Right lobe of liver (tissue), 6 donors: ENCODE results near the gene TSKU. TPM values are rescaled to one million over a fixed set of nuclear protein-coding genes. Genes with fewer than 3 reads are reported as not detected.

Source experiments
- ATAC-seq, 4 donors: fragments of 200-7000 bp; cut with Tn5 transposase; one replicate each; pipeline ENCODE4 v1.9.1; 2020; ENCODE audit warnings: mild to moderate bottlenecking in 4 of 4, moderate library complexity in 4 of 4
- DNase-seq, 3 donors: peaks; one replicate each; pipeline ENCODE4 v3.0.0-alpha.2; 2020
- H3K27ac ChIP-seq, 3 donors: fragments of 200-600 bp; one replicate each; pipeline ENCODE4 v1.8.0; 2022
- H3K27me3 ChIP-seq, 2 donors: fragments of 200-600 bp; one replicate each; pipeline ENCODE4 v1.8.0; 2022
- H3K36me3 ChIP-seq, 4 donors: fragments of 200-600 bp; sonication (generic) in 1 of 4; one replicate each; pipeline versions ENCODE4 v1.5.1 to v1.8.0; 2017 to 2022; ENCODE audit warnings: control low read depth in 1 of 4
- H3K4me1 ChIP-seq, 4 donors: fragments of 200-600 bp; sonication (generic) in 1 of 4; one replicate each; pipeline versions ENCODE4 v1.5.1 to v1.8.0; 2017 to 2022; ENCODE audit warnings: control low read depth in 1 of 4
- H3K4me3 ChIP-seq, 3 donors: fragments of 200-600 bp; one replicate each; pipeline ENCODE4 v1.8.0; 2022
- H3K9me3 ChIP-seq, 4 donors: fragments of 200-600 bp; sonication (generic) in 1 of 4; one replicate each; pipeline versions ENCODE4 v1.5.1 to v1.8.0; 2017 to 2022; ENCODE audit warnings: control low read depth in 1 of 4
- CTCF ChIP-seq, 4 donors: fragments of 200-600 bp in 3 of 4; fragments of 450-650 bp in 1 of 4; IDR thresholded peaks; one replicate each; pipeline versions ENCODE4 v1.5.1 to v1.8.0; 2016 to 2022; ENCODE audit warnings: antibody characterized with exemption in 4 of 4, mild to moderate bottlenecking in 2 of 4
- POLR2A ChIP-seq: fragments of 450-650 bp; IDR thresholded peaks from one replicate; pipeline ENCODE4 v1.6.1; 2017; ENCODE audit warnings: antibody characterized with exemption, mild to moderate bottlenecking
- WGBS: methylation state at CpG from one replicate; pipeline ENCODE4 v1.1.6; 2018; ENCODE audit warnings: low coverage, low lambda C conversion rate; ENCODE audit not compliant: insufficient coverage; ENCODE audit errors: missing lambda C conversion rate; 5-methylcytosine and 5-hydroxymethylcytosine counted together
- intact Hi-C, 2 donors: fragments of 100-400 bp; cut with DNase I; formaldehyde crosslinking; loops; one replicate each; pipeline versions ENCODE4 v1.11.2 to v1.14.1; 2022
- total RNA-seq, 6 experiments: library from RNA; depleted of rRNA in 2 of 6; stranded (reverse); fragments of >200 nt in 2 of 6; fragmentation: NEBNext Ultra II Directional in 3 of 6; extraction: Animal tissue kit (Norgen Biotek cat#: 25700) in 3 of 6; gene quantifications; one replicate each; pipeline versions ENCODE4 v1.1.0 to v1.2.4, GENCODE V29; 2016 to 2023
- donor health status: DM: no; HTN: yes; CAD: no.
- donor health status: DM: no; HTN: no; CAD: no.
- donor health status: DM: no; HTN: no; CAD: no.
- donor health status: DM: no; HTN: yes; CAD: no.
- donor health status: DM: no; HTN: yes; CAD: no.

TSKU gene
- total RNA-seq, 6 experiments from 2014 or later: 66.1 to 1,026 (median 278) TPM

- intact Hi-C loops: no loop called here
- H3K27me3 ChIP-seq: no peaks in the 10 kb centered on the region
- 40% methylated on average over 1 of the region's 5 CpGs for WGBS
- H3K36me3 ChIP-seq: peaks cover 0 to 16% (median 0%) of the 10 kb centered on the region in 4 donors
- peak overlapping the region in 1 of 3 donors; percentile 100 for H3K27ac ChIP-seq
- H3K4me1 ChIP-seq: peaks cover 0 to 68% (median 21%) of the 10 kb centered on the region in 4 donors
- no peaks in the 10 kb centered on the region for H3K9me3 ChIP-seq
- ATAC-seq (peak in 1 of 4 donors; percentile 13), DNase-seq (no peak)
- TF ChIP-seq POLR2A: no peak
- no peak for TF ChIP-seq CTCF (IDR thresholded peaks at IDR 0.05)
- H3K4me3 ChIP-seq: no peak overlapping the region
Measured at GRCh38 chr11:76763573-76764346, 19.4 kb upstream of the TSKU start.

DNA sequence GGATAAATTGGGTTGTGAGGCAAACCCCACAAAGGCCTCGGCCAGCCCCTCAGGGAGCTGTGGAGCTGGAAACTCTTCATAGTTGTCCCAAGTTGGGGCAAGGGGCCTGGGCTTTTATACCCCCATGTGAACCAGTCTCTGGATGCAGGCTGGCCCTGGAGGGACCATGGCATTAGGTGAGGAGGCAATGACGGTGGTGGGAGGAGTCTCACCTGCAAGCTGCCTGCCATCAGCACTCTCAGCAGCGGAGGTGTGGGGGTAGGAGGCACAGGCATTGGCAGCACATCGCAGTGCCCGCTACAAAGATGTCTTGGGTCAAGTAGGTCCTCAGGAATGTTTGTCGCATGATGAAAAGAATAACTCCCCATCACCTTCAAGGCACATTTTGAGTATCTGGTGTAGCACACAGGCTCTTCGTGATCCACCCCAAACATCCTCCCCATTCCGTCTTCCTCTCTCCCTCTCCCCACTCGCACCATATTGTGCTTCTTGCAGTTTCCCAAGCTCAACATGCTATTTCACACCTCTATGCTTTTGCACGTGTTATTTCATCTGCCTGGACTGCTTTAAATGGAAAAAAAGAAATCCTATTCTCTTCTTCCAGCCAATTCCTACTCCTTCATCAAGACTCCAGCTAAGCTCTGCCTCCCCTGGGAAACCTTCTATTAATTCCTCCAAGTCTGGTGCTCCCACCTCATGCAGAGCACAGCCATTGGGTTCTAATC is 18.1 kb upstream of the TSKU start:
- intact Hi-C loops: no loop called here
- Histone ChIP-seq H3K4me3 (peak overlapping the region in 1 of 3 donors; percentile 57), H3K4me1 (peaks cover 0 to 80% (median 23%) of the 10 kb centered on the region in 4 donors), H3K27me3 (no peaks in the 10 kb centered on the region), H3K27ac (peak overlapping the region in 1 of 3 donors; percentile 100), H3K36me3 (peaks cover 0 to 6% (median 0%) of the 10 kb centered on the region in 4 donors), H3K9me3 (no peaks in the 10 kb centered on the region)
- DNase-seq: no peak
- WGBS: 92% methylated on average over 5 of the region's 10 CpGs
- TF ChIP-seq CTCF (IDR thresholded peaks at IDR 0.05) (no peak), POLR2A (no peak)
- ATAC-seq: no peak

GRCh38 chr11:76765863-76766350 is 17.2 kb upstream of the TSKU start:
- 49% methylated on average over 4 of the region's 5 CpGs for WGBS

More at GRCh38 chr11:76765863-76766350, 17.2 kb upstream of the TSKU start:
- ATAC-seq (peak in 1 of 4 donors; percentile 3), DNase-seq (no peak)
- TF ChIP-seq CTCF (IDR thresholded peaks at IDR 0.05) (no peak), POLR2A (no peak)
- Histone ChIP-seq H3K27ac (peak overlapping the region in 2 of 3 donors; percentile 69 to 100), H3K4me3 (peak overlapping the region in 2 of 3 donors; percentile 56 to 57), H3K36me3 (peaks cover 0 to 6% (median 0%) of the 10 kb centered on the region in 4 donors), H3K4me1 (peaks cover 0 to 84% (median 25%) of the 10 kb centered on the region in 4 donors), H3K9me3 (no peaks in the 10 kb centered on the region), H3K27me3 (no peaks in the 10 kb centered on the region)
- intact Hi-C loops: no loop called here
